Activated CD8-positive, alpha-beta memory T cell treated with anti-CD3 and anti-CD28 coated beads for 1 hour (primary cell): Measurements from ENCODE around the gene CHD5.

ENCODE experiments used
- DNase-seq, 2 donors: peaks; one replicate each; pipeline ENCODE4 v3.0.0-alpha.2; 2020; ENCODE audit warnings: low read depth in 1 of 2; ENCODE audit errors: extremely low read depth in 1 of 2

Gene CHD5

DNA sequence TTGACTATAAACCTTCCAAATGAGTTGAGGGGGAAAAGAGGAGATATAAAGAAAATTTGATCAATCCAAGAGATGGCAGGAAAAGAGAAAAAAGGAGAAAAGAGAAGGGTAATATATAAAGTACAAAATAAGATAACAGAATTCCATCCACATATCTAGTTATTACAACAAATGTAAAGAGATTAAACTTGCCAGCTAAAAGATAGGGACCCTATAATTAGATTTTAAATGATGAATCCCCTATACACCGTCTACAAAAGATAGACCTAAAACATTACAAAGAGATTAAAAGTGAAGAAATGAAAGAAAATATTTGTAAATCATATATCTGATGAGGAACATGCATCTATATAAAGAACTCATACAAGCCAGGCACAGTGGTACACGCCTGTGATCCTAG lies 63.1 kb downstream of the CHD5 start:
- DNase-seq, result no peak

DNA sequence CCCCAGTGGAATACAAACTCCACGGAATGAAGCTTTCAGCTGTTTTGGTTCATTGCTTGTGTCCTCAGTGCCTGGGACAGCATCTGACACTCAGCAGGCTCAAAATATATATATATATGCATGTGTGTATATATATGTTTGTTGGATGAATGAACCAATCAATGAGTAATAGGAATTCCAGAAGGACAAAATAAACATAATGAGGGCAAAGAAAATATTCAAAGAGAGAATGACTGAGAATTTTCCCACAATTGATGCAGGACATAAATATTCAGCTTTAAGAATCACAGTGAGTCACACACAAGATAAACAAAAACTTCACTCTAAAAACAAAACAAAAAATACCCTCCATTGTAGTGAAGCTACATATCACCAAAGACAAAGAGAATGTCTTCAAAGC lies 64.0 kb downstream of the CHD5 start:
- no peak for DNase-seq

DNA sequence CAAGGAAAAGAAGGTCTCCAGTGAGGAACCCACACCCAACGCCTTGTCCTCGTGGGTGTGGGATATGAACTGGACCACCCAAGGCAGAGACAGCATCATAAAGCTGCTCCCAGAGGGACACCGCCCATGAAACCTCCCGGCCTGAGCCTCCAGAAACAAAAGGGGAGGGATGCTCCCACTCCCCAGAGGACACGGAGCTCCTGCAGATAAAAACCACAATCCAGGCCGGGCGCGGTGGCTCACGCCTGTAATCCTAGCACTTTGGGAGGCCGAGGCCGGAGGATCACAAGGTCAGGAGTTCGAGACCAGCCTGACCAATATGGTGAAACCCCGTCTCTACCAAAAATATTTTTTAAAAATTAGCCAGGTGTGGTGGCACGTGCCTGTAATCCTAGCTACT lies 66.4 kb downstream of the CHD5 start:
- DNase-seq, result no peak

DNA sequence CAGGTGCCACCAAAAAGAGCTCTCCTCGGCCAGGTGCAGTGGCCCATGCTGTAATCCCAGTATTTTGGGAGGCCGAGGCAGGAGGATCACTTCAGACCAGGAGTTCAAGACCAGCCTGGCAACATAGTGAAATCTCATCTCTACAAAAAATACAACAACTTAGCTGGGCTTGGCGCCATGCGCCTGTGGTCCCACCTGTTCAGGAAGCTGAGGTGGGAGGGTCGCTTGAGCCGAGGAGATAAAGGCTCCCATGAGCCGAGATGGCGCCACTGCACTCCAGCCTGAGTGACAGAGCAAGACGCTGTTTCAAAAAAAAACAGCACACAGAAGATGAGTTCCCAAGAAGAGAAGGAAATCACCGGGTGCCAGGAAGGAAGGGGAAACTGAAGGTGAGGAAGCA lies 67.0 kb downstream of the CHD5 start:
- DNase-seq, result no peak

DNA sequence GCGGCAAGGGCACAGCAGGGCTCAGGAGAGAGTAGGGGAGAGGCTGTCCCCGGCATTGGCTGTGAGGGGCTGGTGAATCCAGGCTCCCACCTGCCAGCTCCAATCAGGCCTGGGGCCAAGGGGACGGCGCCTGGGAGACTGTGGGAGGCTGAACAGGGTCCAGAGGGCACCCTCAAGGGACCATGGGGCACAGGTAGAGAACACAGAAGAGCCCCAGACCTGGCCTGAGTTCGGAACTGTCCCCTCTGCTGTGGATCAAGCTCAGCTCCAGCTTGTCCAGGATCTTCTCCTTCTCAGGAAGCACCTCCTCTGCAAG lies 67.5 kb downstream of the CHD5 start:
- no peak for DNase-seq

DNA sequence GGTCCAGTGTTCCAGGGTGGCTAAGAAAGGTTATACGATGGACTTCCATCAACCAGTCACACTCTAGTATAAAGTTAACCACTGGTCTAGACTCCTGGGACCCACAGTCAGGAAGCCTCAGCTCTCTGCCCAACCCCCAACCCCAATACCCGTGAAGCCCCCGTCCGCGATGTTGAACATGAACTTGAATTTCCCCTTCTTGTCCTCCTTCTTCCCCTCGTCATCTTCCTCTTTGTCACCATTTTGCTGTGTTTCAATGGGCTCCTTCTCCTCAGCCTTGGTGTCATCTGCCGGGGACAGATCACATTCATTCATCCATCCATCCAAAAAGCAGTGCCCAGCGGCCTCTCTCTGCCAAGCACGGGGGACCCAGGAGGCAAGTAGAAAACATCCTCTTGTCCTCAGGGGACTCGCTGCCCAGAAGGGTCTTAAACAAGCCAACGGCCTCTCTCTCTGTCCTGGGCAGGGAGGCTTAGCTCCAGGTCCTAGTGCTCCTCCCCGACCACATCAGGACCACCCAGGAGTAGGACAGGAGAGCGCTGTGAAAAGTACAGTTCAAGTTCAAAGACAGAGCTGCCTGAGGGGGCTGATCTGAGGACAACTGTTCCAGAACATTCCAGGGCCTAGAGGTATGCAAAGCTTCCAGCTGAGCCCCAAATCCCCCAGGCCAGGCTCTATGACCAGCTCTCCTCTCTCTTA lies 68.0 kb downstream of the CHD5 start:
- no peak for DNase-seq

DNA sequence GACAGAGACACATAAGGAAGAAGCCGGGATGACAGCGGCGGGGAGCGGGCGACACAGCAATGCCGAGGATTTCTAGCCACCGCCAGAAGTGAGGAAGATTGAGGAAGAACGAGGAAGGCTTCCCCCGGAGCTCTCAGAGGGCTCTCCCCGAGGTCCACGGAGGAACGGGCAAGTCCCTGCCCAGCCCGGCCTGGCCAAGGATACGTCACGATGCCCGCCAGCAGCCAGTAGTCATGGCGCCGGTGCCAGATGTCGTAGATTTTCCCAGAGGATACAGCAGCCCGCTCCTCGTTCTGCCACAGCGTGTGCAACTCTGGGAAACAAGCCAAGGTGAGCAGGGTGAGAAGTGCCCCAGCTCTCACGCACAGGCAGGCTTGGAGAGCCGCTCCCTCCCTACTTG lies 68.5 kb downstream of the CHD5 start:
- DNase-seq, result no peak

DNA sequence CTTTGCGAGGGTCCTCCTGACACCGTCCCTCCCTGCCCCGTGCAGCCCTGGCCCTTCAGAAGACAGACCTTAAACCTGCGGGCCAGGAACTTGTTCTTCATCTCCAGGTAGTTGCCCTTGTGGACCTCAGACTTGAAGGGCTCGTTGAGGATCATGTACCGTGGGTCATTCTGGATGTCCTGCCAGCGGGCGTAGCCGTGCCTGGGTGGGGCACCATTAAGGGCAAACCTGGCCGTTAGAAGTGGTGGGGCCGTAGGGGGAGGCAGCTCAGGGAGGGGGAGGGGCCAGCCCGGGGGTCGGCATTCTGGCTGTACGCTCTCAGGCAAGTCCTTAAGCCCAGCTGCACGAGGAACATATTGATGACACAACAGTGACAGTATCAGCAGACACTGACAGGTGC lies 69.8 kb downstream of the CHD5 start:
- DNase-seq, result no peak

DNA sequence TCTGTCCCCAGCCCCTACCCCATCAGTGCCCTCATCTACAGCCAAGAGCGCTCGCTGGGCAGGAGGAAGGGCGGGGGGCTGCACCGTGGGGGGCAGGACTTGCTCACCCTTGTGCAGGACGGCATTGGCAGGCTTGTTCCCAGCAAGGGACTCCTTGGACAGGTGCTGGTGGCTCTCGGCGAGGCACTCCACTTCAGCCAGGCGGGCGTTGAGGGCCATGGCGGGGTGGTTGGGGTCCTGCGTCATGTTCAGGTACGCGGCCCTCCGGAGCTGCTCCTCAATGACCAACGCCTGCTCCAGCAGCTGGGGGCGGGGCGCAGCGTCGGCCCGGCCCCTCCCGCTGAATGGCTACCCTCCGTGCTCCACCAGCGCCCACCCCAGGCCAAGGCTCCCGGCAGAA lies 70.4 kb downstream of the CHD5 start:
- no peak for DNase-seq

DNA sequence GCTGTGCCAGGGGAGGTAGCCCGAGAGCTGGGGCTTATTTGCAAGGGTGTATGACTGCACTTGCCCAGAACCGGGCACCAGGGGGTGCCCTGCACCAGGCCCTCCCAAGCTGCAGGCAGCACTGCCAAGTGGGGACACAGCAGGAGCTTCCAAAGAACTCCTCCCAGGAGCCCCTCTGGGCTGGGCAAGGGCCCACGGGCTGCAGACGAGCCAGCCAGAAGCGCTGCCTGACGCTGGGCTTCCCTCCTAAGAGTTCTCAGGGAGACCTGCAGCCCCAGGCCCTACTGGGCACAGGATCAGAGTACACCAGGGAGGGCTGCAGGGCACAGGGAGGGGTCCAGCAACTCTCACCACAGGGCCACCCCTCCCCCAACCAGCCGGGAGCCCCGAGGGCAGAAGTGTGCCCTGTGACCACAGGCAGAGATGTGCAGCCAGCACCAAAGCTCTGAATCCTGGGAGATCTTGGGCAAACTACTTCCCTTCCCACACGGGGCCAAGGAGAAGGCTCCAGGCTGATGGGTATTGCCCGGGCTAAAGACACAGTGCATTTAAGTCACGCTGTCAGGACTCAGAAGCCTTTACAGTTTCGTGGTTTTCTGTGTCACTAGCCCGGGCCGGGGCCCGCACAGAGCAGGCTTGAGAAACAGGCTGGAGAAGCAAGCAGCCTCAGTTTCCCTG lies 71.0 kb downstream of the CHD5 start:
- DNase-seq, result no peak

DNA sequence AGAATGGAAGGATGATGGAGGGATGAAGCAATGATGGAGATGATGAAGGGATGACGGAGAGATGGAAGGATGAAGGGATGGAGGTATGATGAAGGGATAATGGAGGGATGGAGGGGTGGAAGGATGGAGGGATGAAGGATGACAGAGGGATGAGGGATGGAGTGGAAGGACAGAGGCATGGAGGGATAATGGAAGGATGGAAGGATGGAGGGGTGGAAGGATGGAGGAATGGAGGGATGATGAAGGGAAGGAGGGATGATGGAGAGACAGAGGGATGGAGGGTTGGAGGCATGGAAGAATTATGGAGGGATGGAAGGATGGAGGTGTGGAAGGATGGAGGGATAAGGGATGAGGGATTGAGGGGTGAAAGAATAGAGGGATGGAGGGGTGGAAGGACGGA lies 71.6 kb downstream of the CHD5 start:
- no peak for DNase-seq

DNA sequence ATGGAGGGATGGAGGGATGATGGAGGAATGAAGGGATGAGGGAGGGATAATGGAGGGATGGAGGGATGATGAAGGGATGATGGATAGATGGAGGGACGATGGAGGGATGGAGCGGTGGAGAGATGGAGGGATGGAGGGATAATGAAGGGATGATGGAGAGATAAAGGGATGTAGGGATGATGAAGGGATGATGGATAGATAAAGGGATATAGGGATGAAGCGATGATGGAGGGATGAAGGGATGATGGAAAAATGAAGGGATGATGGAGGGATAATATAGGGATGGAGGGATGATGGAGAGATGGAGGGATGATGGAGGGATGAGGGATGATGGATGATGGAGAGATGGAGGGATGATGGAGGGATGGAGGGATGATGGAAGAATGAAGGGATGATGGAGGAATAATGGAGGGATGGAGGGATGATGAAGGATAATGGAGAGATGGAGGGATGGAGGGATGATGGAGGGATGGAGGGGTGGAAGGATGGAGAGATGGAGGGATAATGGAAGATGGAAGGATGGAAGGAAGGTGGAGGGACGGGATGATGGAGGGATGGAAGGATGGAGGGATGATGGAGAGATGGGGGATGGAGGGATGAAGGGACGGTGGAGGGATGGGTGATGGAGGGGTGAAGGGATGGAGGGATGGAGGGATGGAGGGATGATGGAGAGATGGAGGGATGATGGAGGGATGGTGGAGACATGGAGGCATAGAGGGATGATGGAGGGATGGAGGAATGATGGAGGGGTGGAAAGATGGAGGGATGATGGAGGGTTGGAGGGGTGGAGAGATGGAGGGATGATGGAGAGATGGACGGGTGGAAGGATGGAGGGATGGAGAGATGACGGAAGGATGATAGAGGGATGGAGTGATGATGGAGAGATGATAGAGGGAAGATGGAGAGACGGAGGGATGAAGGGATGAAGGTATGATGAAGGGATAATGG lies 72.4 kb downstream of the CHD5 start:
- no peak for DNase-seq

DNA sequence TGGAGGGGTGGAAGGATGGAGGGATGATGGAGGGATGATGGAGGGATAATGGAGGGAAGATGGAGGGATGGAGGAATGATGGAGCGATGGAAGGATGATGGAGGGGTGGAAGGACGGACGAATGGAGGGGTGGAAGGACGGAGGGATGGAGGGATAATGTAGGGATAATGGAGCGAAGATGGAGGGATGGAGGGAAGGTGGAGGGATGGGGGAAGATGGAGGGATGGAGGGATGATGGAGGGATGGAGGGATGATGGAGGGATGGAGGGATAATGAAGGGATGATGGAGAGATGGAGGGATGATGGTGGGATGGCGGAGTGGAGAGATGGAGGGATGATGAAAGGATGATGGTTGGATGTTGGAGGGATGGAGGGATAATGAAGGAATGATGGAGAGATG lies 73.1 kb downstream of the CHD5 start:
- DNase-seq, result no peak

DNA sequence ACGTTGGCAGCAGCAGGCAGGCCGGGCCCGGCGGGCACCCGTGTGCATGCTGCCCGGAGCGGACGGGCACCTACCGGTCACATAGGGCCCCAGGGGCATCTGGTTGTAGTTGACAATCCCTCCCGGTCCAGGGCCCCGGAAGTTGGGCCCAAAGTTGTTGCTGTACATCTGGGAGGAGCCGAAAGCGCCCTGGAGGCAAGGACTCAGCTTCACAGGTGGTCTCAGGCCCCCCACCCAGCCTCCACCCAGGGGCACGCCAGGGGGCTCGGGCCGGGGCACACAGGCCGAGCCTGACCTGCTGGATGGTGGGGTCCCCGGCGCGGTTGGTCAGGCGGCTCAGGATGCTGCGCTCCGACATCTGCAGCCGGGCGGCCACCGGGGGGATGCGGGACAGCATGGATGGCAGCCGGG lies 73.8 kb downstream of the CHD5 start:
- no peak for DNase-seq

DNA sequence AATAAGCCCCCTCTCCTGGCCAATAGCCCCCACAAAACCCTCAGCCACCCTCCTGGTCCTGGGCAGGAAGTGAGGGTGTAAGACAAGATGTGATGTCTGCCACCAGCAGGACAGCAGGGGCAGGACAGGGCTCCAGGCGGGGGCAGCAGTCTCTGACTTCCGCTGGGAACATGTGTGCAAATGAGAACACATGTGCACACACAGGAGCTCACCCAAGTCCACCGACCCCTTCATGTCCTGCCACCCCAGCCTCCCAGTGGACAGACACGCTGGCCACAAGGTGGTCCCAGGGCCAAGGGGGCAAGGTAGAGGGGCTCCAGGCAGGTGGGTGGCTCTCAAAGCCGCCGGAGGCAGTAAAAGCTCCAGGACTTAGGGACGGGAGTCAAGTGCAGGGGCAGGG lies 74.4 kb downstream of the CHD5 start:
- no peak for DNase-seq

DNA sequence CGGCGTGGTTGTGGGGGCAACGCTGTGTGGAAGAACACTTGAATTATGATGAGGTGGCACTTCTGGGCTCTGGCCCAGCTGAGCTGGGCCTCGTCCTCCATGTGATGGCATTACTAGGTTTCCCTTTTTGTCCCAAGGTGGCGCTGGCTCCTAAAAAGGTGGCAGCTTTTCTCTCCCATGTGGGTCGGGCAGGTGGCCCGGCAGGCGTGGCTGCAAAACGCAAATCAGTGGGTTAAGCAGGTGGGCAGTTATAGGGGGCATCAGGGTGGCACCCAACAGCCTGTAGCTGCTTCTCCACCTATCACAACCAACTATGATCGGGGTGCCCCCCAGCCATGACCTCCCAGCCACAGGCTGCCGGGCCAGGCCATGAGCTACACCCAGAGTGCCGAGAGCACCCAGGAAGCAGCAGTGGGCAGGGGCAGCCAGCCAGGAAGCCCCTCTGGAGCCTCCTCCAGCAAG lies 74.9 kb downstream of the CHD5 start:
- DNase-seq, result no peak

DNA sequence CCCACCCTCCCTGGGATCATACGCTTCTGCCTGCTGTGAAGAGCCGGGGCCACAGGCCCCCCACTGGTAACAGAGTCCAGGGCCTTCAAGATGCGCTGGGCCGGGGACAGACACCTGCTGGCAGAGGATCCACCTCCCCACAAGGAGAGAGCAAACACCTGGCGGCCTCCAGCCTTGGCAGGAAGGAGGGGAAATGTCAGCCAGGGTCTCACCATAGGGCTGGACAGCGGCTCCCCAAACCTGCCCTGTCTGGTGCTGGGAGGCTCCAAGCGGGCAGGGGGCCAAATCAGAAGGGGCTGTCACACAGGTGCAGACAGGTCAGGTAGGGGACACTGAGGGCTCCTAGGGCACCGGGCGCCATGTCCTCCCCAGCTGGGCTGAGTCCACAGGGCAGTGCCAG lies 75.5 kb downstream of the CHD5 start:
- DNase-seq, result no peak

DNA sequence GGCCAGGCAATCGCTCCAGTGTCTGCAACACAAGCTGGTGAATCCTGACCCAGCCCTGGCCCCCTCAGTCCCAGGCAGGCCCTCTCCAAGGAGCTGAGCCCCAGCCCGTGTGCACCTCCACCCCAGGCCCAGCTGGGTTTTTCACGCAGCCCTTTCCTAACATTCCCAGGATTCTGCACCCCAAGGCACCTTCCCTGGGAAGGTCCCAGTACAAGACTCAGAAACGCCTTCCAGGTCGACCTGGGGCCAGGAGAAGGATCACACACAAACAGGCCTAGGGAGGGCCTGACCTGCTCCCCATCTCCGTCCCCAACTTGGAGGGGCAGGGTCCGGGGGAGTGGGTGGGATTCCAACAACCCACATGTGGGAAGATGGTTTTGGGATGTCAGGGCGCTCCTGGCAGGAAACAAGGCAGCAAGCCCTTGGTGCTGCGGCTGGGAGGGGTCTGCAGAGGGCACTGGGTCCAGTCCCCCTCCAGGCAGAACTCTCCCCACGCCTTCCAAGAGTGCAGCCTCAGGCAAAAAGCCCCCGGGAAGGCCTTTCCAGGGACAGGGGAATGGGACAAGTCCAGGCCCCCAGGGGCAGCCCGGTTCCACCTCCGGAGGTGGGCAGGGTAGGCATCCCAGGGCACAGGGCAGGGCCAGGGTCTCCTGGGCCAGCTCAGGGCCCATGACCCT lies 76.1 kb downstream of the CHD5 start:
- DNase-seq, result no peak

DNA sequence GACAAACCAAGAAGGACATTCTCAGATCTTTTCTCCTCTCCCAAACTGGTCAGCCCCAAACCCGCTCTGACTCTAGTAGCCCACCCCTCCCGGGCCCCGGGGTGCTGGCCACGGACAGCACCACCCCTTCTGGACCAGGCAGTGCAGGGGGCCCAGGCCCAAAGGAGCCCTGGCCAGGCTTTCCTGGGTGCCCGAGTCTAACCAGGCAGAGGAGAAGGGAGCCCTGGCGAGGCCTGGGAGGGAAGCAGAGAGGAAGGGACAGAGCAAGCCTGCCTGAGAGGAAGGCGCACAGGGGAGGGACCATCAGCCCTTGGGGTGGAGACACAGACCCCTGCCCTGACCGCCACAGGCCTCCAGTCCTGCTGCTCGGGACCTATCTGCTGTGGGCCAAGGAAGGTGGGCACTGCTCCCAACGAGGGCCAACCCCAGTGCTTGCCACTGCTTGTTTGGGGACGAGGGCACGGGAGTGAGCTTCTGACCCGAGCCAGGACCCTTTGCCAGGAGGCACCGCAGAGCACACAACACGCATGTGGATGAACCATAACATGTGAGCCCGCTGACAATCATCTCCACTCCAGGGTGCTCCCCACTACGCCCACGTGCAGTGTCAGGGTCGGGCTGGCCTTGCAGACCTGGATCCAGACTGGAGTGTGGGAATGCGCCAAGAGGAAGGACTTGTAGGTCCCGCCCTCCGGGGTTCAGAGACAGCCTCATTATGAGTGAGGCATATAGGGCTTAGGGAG lies 76.8 kb downstream of the CHD5 start:
- no peak for DNase-seq

DNA sequence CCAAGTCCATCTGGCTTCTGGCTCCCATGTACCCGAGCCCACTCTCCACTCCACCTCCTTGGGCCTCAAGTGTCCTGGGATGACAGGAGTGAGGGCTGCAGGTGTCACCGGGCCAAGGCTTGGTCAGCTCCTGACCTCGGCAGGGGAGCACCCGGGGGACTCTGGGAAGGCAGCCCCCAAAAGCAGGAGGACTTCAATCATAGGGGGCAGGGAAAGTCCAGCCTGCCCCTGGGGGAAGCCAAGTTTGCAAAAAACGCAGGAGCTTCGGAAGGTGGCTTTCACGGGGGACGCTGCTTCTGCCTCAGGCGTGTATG lies 77.6 kb downstream of the CHD5 start:
- no peak for DNase-seq
